HG03139 (cell line): ENCODE results near the gene PTPRB.

Experiments used
- ATAC-seq: cut with Tn5 transposase; IDR thresholded peaks from one replicate; pipeline ENCODE4 v1.9.1; 2021; ENCODE audit not compliant: unreplicated experiment

PTPRB gene

DNA sequence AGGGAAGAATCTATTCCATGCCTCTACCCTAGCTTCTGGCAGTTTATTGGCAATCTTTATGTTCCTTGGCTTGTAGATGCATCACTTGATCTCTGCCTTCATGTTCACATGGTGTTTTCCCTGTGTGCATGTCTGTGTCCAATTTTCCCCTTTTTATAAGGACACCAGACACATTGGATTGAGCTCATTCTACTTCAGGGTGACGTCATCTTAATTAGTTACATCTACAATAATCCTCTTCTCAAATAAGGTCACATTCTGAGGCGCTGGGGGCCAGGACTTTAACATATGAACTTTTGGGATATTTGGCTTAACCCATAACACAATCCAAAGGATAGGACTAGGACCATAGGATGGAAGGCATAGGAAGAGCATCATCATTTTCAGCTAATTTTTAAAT is 169.8 kb downstream of the PTPRB start:
- ATAC-seq = no peak

GRCh38 chr12:70466753-70467152 is 170.5 kb downstream of the PTPRB start:
- no peak for ATAC-seq
